Adrenal gland (tissue), 12 donors: ENCODE results near the gene MTCH1. TPM values are rescaled to one million over a fixed set of nuclear protein-coding genes. Genes with fewer than 3 reads are reported as not detected.

ENCODE experiments used
- DNase-seq, 7 donors: peaks; one replicate each; pipeline ENCODE4 v3.0.0-alpha.2; 2019 to 2020
- H3K27ac ChIP-seq, 5 donors: fragments of 200-600 bp; sonication (generic) in 4 of 5; 1 replicate in 3 of 5; 2 replicates in 2 of 5; pipeline versions ENCODE4 v1.5.1 to v1.8.0; 2016 to 2020; ENCODE audit warnings: mild to moderate bottlenecking in 1 of 5
- H3K27me3 ChIP-seq: fragments of 200-600 bp; 2 replicates; pipeline ENCODE4 v1.8.0; 2021
- H3K36me3 ChIP-seq, 2 donors: fragments of 200-600 bp; replicated peaks in 1 of 2; 1 replicate in 1 of 2; 2 replicates in 1 of 2; pipeline versions ENCODE4 v1.5.1 to v1.8.0; 2018 to 2022
- H3K4me1 ChIP-seq, 2 donors: fragments of 200-600 bp; replicated peaks in 1 of 2; 1 replicate in 1 of 2; 2 replicates in 1 of 2; pipeline versions ENCODE4 v1.5.1 to v1.8.0; 2018 to 2021
- H3K4me3 ChIP-seq, 4 donors: fragments of 200-600 bp; sonication (generic) in 3 of 4; one replicate each; pipeline ENCODE4 v1.5.1; 2016 to 2018
- H3K9me3 ChIP-seq, 3 donors: fragments of 200-600 bp; sonication (generic) in 1 of 3; replicated peaks in 1 of 3; 1 replicate in 2 of 3; 2 replicates in 1 of 3; pipeline versions ENCODE4 v1.5.1 to v1.8.0; 2016 to 2021
- CTCF ChIP-seq, 6 experiments: fragments of 450-650 bp in 4 of 6; fragments of 200-600 bp in 2 of 6; sonication (generic) in 1 of 6; IDR thresholded peaks; 1 replicate in 5 of 6; 2 replicates in 1 of 6; pipeline versions ENCODE4 v1.5.1 to v1.8.0; 2016 to 2021; ENCODE audit warnings: antibody characterized with exemption in 6 of 6, mild to moderate bottlenecking in 2 of 6, moderate library complexity in 1 of 6
- POLR2A ChIP-seq, 2 donors: fragments of 450-650 bp; IDR thresholded peaks; one replicate each; pipeline ENCODE4 v1.6.1; 2017; ENCODE audit warnings: antibody characterized with exemption in 2 of 2, mild to moderate bottlenecking in 2 of 2, moderate library complexity in 1 of 2
- WGBS, 4 donors: extraction: QIAGEN DNeasy Blood & Tissue Kit in 2 of 4; methylation state at CpG; one replicate each; pipeline versions ENCODE4 v1.1.5 to v1.1.7; 2013 to 2017; 5-methylcytosine and 5-hydroxymethylcytosine counted together
- intact Hi-C, 2 donors: fragments of 100-400 bp; cut with DNase I; formaldehyde crosslinking; loops; one replicate each; pipeline versions ENCODE4 v1.14.1 to v1.15.0; 2022 to 2023
- polyA plus RNA-seq, 3 donors: library from polyadenylated mRNA; stranded (reverse); fragments of 200-250 nt in 2 of 3; fragments of 350-450 nt in 1 of 3; fragmentation: Illumina TruSeq in 1 of 3; extraction: RNeasy Lipid Tissue Mini Kit (QIAGEN cat#74804) in 1 of 3; gene quantifications; one replicate each; pipeline ENCODE4 v1.2.3, GENCODE V29; 2013 to 2014
- total RNA-seq, 9 donors: library from RNA; depleted of rRNA in 4 of 9; stranded (reverse); fragments of >200 nt in 4 of 9; fragments of 120-200 nt in 1 of 9; fragmentation: NEBNext Ultra II Directional in 1 of 9; extraction: Animal tissue kit (Norgen Biotek cat#: 25700) in 1 of 9; gene quantifications; one replicate each; pipeline versions ENCODE4 v1.1.0 to v1.2.4, GENCODE V29; 2013 to 2023
- donor health status: healthy with polysubstance abuse.
- donor health status: Bipolar disorder and iron deficiency.
- donor health status: DM: yes; HTN: yes; CAD: no.
- donor health status: DM: no; HTN: no; CAD: no.
- donor health status: DM: no; HTN: no; CAD: no.
- donor health status: DM: yes; HTN: yes; CAD: no.

MTCH1 gene
- total and polyA plus RNA-seq, 12 donors, result 116 to 523 (median 338) TPM

- WGBS, 4 donors, result 69 to 82% (median 78%) methylated on average over 3 of the region's 3 CpGs
- no peak overlapping the region for H3K4me3 ChIP-seq
- H3K9me3 ChIP-seq, result no peaks in the 10 kb centered on the region
- H3K27me3 ChIP-seq, result no peaks in the 10 kb centered on the region
- intact Hi-C loops, result loop anchor here in 1 of 2 donors (5.0 to 10.0 kb wide), 2 partner anchors 122 to 250 kb away; no protein-coding TSS in a partner anchor
- H3K27ac ChIP-seq, result no peak overlapping the region
- no peak for DNase-seq
- H3K4me1 ChIP-seq, result peaks cover 0 to 15% of the 10 kb centered on the region in 2 donors
- no peak for TF ChIP-seq POLR2A (IDR thresholded peaks at IDR 0.05)
- TF ChIP-seq CTCF (IDR thresholded peaks at IDR 0.05), result no peak
- no peaks in the 10 kb centered on the region for H3K36me3 ChIP-seq
These were observed 31.0 kb upstream of the MTCH1 start for GRCh38 chr6:37016995-37017394.

- WGBS, 4 donors, result 79 to 100% (median 92%) methylated on average over 3 to 9 of the region's 9 CpGs
- Histone ChIP-seq H3K27me3 (no peaks in the 10 kb centered on the region), H3K36me3 (no peaks in the 10 kb centered on the region), H3K9me3 (no peaks in the 10 kb centered on the region), H3K4me1 (peaks cover 0 to 15% of the 10 kb centered on the region in 2 donors), H3K4me3 (no peak overlapping the region), H3K27ac (no peak overlapping the region)
- intact Hi-C loops, result loop anchor here in 1 of 2 donors (5.0 to 10.0 kb wide), 2 partner anchors 121 to 248 kb away; no protein-coding TSS in a partner anchor
- DNase-seq, result no peak
- no peak for TF ChIP-seq CTCF (IDR thresholded peaks at IDR 0.05)
- no peak for TF ChIP-seq POLR2A (IDR thresholded peaks at IDR 0.05)
These were observed 29.5 kb upstream of the MTCH1 start for GRCh38 chr6:37015532-37015931.

GRCh38 chr6:37014667-37015066 is 28.7 kb upstream of the MTCH1 start:
- TF ChIP-seq POLR2A (IDR thresholded peaks at IDR 0.05) (no peak), CTCF (IDR thresholded peaks at IDR 0.05) (no peak)
- H3K27me3 ChIP-seq, result no peaks in the 10 kb centered on the region
- H3K36me3 ChIP-seq, result no peaks in the 10 kb centered on the region
- intact Hi-C loops, result loop anchor here (5.0 to 10.0 kb wide), 2 partner anchors 120 to 247 kb away; no protein-coding TSS in a partner anchor
- no peak overlapping the region for H3K4me3 ChIP-seq
- peaks cover 0 to 15% of the 10 kb centered on the region in 2 donors for H3K4me1 ChIP-seq
- H3K27ac ChIP-seq, result no peak overlapping the region
- 86 to 96% (median 89%) methylated on average over 4 to 12 of the region's 12 CpGs for WGBS, 4 donors
- no peaks in the 10 kb centered on the region for H3K9me3 ChIP-seq
- DNase-seq, result no peak

- no peak overlapping the region for H3K4me3 ChIP-seq
- TF ChIP-seq POLR2A (IDR thresholded peaks at IDR 0.05) (no peak), CTCF (IDR thresholded peaks at IDR 0.05) (no peak)
- H3K27ac ChIP-seq, result no peak overlapping the region
- H3K36me3 ChIP-seq, result no peaks in the 10 kb centered on the region
- no peak for DNase-seq
- no peaks in the 10 kb centered on the region for H3K27me3 ChIP-seq
- peaks cover 0 to 11% of the 10 kb centered on the region in 2 donors for H3K4me1 ChIP-seq
- H3K9me3 ChIP-seq, result no peaks in the 10 kb centered on the region
- intact Hi-C loops, result loop anchor here (5.0 to 10.0 kb wide), 2 partner anchors 119 to 247 kb away; no protein-coding TSS in a partner anchor
- WGBS, 4 donors, result 85 to 90% (median 89%) methylated on average over 4 to 21 of the region's 21 CpGs
These were observed 27.8 kb upstream of the MTCH1 start for GRCh38 chr6:37013516-37014491.
